NOMO-1 (cell line): ENCODE measurements around the gene TRAK1.
"Not testable (repeated sequence)": the region's sequence is repeated elsewhere in the genome, so short reads cannot be mapped to it uniquely, and the experiment has no call there.

Experiments
- DNase-seq, 2 experiments: peaks; one replicate each; lab custom pipeline; 2025; ENCODE audit not compliant: unreplicated experiment in 2 of 2; lab: John Stamatoyannopoulos, UW

Gene TRAK1, protein sequence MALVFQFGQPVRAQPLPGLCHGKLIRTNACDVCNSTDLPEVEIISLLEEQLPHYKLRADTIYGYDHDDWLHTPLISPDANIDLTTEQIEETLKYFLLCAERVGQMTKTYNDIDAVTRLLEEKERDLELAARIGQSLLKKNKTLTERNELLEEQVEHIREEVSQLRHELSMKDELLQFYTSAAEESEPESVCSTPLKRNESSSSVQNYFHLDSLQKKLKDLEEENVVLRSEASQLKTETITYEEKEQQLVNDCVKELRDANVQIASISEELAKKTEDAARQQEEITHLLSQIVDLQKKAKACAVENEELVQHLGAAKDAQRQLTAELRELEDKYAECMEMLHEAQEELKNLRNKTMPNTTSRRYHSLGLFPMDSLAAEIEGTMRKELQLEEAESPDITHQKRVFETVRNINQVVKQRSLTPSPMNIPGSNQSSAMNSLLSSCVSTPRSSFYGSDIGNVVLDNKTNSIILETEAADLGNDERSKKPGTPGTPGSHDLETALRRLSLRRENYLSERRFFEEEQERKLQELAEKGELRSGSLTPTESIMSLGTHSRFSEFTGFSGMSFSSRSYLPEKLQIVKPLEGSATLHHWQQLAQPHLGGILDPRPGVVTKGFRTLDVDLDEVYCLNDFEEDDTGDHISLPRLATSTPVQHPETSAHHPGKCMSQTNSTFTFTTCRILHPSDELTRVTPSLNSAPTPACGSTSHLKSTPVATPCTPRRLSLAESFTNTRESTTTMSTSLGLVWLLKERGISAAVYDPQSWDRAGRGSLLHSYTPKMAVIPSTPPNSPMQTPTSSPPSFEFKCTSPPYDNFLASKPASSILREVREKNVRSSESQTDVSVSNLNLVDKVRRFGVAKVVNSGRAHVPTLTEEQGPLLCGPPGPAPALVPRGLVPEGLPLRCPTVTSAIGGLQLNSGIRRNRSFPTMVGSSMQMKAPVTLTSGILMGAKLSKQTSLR

DNA sequence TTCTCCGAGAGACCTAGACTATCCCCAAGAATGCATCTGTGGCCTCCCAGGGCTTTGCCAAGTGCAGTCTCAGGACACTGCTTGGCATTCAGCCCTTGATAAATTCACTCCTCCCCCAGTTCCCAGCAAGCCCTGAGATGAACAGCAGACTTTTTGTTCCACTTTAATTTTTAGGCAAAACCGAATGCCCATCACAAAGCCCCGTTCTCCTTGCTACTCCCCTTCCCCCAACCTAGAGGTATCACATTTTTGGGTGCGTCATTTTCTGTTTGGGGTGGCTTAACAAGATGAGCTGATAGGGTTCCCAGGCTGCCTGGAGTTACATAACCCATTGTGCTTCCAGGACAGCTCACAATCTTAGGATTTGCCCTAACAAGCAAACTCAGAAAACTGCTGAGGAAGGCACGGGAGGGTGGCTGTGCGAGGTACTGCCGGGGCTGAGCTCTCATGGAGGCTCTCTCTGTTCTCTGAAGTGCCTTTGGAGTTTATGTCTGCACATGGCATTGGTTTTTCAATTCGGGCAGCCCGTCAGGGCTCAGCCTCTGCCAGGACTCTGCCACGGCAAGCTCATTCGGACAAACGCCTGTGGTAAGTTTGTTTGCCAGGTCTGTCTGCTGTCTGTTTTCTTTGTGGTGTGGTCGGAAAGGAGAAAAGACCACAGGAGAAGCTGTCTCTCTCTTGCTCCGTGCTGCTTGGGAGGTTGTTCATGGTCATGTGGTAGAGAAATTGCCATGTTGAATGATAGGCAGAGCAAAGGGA, at the start of gene TRAK1:
Gene TRAK1, plus strand, starts transcription at position 385 of the 759 bp plus-strand sequence. Its CDS starts 113 bp downstream, at position 498.
- no peak for DNase-seq

DNA sequence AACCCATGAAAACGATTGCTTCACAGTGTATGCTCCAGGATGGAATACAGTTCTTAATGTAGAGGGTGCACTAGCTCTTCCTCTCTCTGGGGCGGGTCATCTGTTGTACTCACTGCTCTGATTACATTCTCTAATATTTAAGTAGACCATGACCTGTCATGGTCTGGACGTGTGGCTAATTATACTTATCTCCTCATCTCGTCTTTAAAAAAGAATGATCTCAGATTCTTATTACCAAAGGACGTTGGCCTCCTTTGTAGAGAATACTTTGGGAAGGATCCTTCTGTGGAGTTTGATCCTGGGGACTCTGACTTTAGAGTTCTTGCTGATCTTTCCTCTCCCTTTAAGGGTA, 48.4 kb upstream of the TRAK1 start:
- DNase-seq: no peak

DNA sequence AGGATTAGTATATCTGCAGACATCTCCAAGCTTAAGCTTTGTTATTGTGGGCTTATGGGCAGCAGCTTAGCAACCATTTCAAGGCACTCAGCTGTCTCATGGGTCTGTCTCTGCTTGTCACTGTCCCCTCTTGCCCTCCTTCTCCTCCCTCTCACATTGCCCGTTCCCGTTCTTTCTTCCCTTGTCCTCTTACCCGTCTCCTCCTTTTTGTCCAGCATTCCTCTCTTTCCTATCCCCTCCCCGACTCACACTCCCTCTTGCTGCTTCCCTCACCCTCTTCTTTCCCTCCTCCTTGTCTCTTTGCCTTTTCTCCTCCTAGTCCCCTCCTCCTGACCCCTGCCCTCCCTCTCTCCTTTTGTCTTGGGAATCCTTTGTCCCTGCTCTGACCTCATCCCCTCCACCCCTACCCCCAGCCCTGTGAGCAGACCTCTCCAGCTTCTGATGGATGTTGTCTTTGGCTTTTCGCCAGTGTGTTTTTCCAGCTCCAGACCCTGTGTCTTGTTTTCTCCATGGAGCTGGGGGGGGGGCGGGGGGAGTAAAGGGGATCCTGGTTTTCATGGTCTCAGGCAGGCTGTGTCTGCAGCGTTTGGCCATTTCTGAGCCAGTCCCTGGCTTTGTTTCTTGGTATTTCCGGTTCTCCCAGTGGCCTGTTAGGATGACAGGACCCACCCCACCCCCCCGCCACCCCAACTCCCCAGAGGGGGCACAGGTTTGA, 47.9 kb upstream of the TRAK1 start:
- no peak for DNase-seq

DNA sequence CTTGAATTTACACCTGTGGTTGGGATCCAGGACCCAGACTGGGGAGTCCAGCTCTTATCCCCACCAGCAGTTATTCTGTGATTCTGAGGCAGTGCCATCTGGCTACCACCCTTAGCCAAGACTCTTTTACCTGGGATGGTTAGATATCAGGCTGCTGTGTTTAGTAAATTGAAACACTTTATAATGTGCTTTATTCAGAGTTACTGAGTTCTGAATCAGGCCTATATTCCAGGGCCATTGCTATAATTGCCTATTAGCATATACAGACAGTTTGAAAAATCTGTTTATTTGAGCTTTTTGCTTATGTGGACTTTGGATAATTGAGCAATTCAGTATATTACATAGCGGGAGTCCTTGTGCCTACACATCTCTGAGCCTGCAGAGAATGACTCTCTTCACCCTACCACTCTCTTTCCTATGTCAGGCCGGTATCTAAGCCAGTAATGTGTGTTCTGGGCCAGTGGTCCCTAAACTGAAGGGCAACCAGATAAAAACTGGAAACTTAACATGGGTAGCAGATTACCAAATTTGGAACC, 45.4 kb upstream of the TRAK1 start:
- DNase-seq: no peak

DNA sequence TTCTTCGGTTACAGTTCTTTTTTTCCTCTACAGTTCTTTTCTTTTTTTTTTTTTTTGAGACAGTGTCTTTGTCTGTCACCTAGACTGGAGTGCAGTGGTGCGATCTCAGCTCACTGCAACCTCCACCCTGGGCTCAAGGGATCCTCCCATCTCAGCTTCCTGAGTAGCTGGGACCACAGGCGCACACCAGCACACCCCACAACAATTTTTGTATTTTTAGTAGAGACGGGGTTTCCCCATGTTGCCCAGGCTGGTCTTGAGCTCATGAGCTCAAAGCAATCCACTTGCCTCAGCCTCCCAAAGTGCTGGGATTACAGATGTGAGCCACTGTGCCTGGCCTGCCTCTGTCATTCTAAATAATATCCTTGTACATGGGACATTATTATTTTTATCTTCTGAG, 42.6 kb upstream of the TRAK1 start:
- not testable (repeated sequence) for DNase-seq

DNA sequence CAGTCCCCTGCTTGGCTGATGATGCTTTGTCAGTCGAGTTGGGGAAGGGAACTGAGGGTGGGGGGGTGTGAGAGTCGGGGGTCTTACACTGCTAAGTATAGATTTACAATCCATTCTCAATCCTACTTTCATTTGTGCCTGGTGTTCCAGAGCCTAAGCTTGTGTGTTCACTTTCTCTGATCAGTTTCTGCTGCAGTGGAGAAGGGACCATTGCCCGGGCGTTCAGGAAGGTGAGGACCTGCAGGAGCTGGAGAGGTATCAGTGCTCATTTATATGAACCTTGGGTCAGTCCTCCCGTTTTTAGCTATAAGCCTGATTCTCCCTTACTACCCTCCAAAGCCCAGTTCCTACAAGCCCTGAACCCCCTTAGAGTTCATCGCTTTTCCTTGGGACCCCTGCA, 41.0 kb upstream of the TRAK1 start:
- no peak for DNase-seq

DNA sequence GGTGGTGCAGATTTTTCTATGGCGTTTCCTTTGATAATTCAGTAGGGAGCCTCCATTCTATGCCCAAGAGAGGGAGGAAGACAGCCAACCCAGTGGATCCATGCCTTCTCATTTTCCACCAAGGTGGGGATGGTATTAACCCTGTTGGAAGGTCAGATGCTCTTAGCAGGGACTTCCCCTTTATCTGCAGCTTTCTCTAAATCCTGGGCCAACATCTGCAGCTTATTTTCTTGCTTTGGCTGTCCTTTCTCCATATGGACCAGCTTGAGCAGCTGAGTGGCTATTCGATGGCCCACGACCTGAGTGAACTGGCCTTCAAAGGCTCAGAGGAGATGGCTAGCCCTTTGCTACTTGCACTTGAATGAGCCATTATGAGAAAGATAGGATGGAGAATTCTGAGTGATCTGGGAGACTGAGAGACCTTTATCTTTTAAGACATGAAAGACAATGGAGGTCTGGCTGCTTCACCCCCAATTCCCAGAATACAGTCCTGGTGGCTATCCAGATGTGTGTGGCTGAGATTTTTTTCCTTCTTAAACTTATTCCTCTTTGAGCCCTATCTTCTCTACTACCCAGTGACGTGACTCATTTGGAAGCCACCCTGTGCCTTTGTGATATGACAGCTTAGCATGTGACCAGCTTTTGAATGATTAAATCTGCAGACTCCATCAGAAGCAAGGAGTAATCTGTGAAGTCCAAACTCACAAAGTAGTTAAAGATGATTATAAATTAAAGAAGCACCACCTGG, 39.6 kb upstream of the TRAK1 start:
- DNase-seq: no peak

DNA sequence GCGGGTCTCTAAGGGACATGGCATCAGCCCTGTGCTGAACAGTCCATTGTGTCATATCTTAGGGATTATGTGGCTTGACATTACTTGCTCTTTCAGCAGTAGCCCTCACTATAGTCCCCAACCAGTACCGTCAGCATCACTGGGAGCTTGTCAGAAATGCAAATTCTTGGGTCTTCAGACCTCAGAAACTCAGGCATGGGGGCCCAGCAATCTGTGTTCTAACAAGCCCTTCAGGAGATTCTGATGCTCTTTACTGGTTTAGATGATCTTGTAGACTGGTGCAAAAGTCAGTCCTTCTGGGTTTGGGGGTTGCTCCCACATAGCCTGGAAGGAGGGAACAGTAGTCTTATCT, 39.0 kb upstream of the TRAK1 start:
- DNase-seq: no peak

DNA sequence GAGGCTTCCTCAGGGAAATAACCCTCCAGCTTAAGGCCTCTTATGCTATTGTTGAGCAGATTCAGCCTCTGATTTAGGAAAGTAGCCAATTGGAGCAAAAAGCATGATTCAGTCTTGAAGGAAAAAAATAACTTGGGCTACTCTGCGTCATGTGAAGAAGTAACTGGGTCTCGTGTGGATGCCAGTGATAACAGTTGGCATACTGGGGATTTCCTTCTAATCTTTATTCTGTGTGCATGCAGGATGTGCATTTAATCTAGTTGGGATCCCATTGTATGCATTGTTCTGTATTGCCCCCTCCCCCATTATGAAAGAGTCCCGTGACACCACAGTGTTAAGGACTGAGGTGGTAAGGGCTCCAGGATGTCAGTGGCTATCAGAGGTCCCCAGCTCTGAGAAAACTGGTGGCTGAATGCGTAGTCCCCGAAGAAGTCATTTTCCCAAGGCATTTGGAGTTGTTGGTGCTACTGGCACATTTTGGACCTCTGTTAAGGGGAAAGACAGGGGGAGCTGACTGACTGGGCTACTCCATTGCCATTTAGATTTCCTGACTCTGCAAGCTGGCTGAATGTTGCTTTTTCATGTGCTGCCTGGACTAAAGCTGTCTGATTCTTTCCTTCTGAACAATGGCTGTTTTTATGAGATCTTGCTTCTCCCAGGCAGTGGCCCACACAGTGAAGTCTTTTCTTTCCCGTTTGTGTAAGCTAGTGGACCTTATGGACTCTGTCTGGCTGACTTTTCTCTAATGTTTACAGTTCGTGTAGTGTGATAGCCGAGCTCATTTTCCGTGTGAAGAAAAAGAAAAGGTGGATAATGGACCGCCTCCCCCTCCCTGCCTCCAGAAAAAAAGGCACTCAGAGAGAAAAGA, 38.4 kb upstream of the TRAK1 start:
- no peak for DNase-seq

DNA sequence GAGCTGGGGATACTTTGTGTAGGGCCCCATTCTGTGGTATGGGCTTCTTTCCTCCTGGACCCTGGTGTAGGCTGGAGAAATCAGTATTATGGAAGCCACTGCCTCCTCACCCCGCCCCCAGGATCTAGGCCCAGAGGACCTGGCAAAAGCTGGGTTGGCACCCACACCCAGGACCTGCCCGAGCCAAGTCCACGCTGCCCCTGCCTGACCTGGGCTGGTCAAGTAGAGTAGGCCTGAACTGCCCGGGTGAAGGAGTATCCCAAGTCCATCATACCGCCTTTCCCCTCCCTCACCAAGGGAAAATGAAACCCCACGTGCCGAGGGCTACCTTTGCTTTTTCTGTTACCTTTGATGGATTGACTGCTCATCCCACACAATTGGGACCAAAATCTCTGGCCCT, 37.7 kb upstream of the TRAK1 start:
- no peak for DNase-seq

DNA sequence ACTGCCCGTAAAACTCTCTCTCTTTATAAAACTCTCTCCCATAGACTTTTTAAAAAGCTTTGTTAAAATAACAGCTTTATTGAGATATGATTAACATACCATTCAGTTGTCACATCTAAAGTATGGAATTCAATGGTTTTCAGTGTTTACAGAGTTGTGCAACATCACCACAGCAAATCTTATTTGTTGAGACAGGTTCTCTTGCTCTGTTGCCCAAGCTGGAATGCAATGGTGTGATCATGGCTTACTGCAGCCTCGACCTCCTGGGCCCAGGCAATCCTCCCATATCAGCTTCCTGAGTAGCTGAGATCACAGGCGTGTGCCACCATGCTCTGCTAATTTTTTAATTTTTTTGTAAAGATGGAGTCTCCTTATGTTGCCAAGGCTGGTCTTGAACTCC, 35.9 kb upstream of the TRAK1 start:
- DNase-seq: no peak

DNA sequence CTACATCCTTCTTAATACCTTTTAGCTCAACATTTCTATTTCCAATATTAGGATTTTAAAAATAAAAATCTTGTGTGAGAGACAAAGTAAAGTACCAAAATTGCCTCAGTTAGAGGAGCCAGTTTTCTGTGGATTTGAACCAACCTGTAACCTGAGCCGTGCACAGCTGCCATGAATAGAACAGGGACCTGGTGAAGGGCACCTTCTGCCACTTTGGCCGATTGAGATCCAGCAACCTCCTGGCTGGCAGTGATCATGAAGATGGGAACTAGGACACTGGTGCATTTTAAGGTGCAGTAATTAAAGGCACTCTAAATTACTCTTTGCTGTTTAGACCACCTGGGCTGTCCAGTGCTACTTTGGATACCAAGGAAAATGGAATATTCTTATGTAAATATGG, 34.3 kb upstream of the TRAK1 start:
- DNase-seq: no peak

DNA sequence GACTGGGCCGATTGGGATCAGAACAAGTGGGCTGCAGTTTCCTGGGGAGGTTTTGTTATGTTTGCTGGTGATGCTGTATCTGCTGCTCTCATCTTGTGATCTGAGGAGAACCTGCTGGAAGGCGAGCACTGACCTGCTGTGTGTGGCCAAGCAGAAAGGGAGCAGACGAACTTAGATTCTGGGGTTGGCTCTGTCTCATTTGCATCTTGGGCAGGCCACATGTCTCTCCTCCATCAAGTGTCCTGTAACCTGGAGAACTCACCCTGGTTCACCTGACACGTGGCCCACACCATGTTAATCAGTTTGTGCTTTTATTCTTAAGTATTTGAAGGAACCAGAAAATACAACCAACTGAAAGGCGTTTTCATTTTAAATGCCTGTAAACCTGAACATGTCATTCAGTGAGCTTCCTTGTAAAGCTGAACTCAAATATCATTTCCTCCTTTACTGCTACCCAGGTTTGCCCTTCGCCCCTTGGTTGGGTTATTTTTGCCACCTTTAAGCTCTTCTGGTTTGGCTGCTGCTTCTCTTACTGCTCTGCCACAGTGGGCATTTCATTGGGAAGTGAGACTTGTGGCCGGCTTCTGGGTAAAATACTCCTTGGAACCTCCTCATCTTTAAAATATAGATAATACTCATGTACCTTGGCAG, 33.5 kb upstream of the TRAK1 start:
- no peak for DNase-seq

DNA sequence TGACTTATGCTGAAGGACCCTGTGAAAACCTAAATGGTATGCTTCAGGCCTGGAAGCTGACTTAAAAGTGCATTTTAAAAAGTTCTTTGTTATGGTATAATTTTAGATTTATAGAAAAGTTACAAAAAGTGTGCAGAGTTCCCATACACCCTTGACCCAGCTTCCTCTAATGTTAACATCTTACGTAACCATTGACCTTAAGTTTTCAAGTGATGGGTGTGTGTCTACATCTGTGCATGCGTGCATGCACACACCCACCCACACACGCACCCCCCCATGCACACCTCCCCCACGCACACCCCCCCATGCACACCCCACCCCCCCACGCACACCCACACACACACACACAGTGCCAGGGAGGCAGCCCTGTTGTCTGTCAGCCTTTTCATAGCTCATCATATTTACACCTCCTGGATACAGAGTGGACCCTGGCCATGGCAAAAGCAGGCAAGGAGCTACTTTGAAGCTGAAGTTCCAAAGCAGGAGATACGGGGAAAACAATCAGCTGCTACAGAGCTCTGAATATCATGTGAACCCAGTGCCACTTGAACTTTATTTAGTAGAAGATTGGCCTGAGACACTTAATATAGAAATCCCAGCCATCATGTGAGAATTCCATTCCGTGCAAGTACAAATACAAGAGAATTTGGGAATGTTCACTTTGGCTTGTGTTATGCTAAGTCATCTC, 30.0 kb upstream of the TRAK1 start:
- DNase-seq: no peak

DNA sequence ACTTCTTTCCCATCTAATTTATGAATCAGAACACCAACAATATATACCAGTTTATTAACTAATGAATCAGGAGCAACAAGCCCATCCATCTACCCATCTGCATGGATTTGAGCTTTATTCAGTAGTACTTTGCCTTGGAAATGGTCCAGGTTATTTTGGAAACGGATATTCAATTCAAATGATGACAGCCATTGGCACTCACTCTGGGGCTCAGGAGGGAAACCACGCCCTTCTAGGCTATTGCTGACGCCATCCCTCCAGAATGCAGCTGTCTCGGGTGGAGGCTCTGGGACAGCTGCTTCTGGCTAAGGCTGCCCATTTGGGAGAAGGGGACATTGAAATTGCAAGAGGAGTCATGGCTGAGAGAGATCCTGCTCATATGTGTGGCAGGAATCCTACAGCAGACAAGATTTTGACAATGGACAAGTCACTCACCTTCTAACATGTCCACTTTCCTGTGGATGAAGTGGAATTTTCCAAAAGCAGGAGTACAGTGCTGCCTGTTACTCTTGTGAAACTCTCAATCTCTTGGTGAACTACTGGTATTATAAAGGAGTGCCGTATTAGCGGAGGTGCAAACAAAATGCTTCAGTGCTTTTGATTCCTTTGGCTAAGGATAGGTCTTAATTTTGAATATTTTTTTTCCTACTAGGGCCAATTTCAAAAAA, 29.3 kb upstream of the TRAK1 start:
- no peak for DNase-seq

DNA sequence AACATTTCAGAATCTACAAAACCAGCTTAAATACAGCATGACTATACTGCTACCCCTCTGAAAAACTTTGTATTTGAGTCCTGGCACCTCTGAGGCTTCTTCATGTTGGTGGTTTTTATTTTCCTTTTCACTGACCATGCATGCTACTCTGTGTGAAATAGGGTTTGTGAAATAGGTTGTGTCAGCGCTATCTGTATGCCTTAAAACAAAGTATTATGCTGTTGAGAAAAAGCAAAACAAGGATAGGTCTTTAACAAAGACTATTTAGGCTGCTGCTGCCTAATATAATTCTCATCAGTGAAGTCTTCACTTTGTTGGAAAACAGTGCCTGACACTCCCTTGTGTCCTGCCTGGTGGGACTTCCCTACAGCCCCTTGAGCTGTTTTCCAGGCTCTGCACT, 28.7 kb upstream of the TRAK1 start:
- no peak for DNase-seq

DNA sequence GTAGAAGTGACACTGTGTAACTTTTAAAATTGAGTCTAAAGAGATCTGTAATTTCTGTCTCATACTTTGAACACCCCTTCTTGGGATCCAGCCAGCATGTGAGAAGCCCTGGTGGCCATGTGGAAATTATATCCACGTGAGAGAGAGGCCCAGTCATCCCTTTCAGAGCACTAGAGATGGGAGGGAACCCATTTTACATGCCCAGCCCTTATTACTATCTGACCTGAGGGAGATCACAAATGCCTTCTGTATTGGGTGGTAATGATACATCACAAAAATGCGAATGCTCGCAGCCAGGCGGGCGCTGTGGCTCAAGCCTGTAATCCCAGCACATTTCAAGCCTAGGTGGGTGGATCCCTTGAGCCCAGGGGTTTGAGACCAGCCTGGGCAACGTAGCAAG, 27.3 kb upstream of the TRAK1 start:
- no peak for DNase-seq
